Transverse colon (tissue), 4 donors: ENCODE measurements around the gene RHEB. TPM values are rescaled to one million over a fixed set of nuclear protein-coding genes. Genes with fewer than 3 reads are reported as not detected.

Experiments used
- DNase-seq: peaks from one replicate; pipeline ENCODE4 v3.0.0-alpha.2; 2019
- H3K27ac ChIP-seq, 4 donors: fragments of 200-600 bp; sonication (generic); 2 replicates each; pipeline ENCODE4 v1.5.1; 2016 to 2018; ENCODE audit warnings: inconsistent platforms in 4 of 4
- H3K27me3 ChIP-seq: fragments of 200-600 bp; sonication (generic); 2 replicates; pipeline ENCODE4 v1.5.1; 2017; ENCODE audit warnings: inconsistent platforms
- H3K36me3 ChIP-seq, 4 donors: fragments of 200-600 bp; sonication (generic); 2 replicates each; pipeline ENCODE4 v1.5.1; 2017 to 2019; ENCODE audit warnings: inconsistent platforms in 4 of 4
- H3K4me1 ChIP-seq, 4 donors: fragments of 200-600 bp; sonication (generic); 2 replicates each; pipeline ENCODE4 v1.5.1; 2017 to 2020; ENCODE audit warnings: inconsistent platforms in 4 of 4
- H3K4me3 ChIP-seq, 4 donors: fragments of 200-600 bp; sonication (generic); 1 replicate in 1 of 4; 2 replicates in 3 of 4; pipeline versions ENCODE4 v1.5.1 to v1.6.1; 2017 to 2019; ENCODE audit warnings: inconsistent platforms in 4 of 4
- H3K9me3 ChIP-seq, 2 donors: fragments of 200-600 bp; sonication (generic); 2 replicates each; pipeline ENCODE4 v1.5.1; 2017 to 2019; ENCODE audit warnings: inconsistent platforms in 2 of 2
- EP300 ChIP-seq: sonication (generic); formaldehyde crosslinking; IDR thresholded peaks from one replicate; pipeline ENCODE4 v1.6.1; 2017; ENCODE audit warnings: antibody characterized with exemption, low read depth
- POLR2A ChIP-seq: fragments of 450-650 bp; IDR thresholded peaks from one replicate; pipeline ENCODE4 v1.6.1; 2016; ENCODE audit warnings: antibody characterized with exemption, mild to moderate bottlenecking, moderate library complexity
- POLR2AphosphoS5 ChIP-seq, 3 donors: sonication (generic); formaldehyde crosslinking; IDR thresholded peaks; one replicate each; pipeline ENCODE4 v1.6.1; 2016; ENCODE audit warnings: antibody characterized with exemption in 3 of 3
- WGBS, 2 donors: methylation state at CpG; one replicate each; pipeline ENCODE4 v1.1.5; 2018; ENCODE audit warnings: low coverage in 1 of 2; 5-methylcytosine and 5-hydroxymethylcytosine counted together
- in situ Hi-C, 4 donors: fragments of 200-750 bp; cut with MboI; loops; one replicate each; pipeline versions ENCODE4 v1.15.0 to v1.15.1; 2017; ENCODE audit warnings: low sequenced_read_pairs in 3 of 4, low pct_ligation_motif_present in 1 of 4, low pct_unique_long_range_greater_than_20kb in 1 of 4
- intact Hi-C: fragments of 100-400 bp; cut with DNase I; formaldehyde crosslinking; loops from one replicate; pipeline ENCODE4 v1.15.1; 2023; ENCODE audit warnings: low total_unique reads
- total RNA-seq, 4 donors: library from RNA; depleted of rRNA; stranded (reverse); fragments of >200 nt; gene quantifications; one replicate each; pipeline ENCODE4 v1.1.0, GENCODE V29; 2016
- TF ChIP-seq, protein P1 (sequence below), 5 experiments: fragments of 200-600 bp in 3 of 5; fragments of 450-650 bp in 2 of 5; sonication (generic) in 3 of 5; IDR thresholded peaks; 1 replicate in 2 of 5; 2 replicates in 3 of 5; pipeline ENCODE4 v1.5.1; 2016 to 2017; ENCODE audit warnings: antibody characterized with exemption in 5 of 5, inconsistent platforms in 3 of 5, mild to moderate bottlenecking in 2 of 5, moderate library complexity in 1 of 5

Gene RHEB
- total RNA-seq, 4 donors from 2014 or later = 12.7 to 70.5 (median 42.8) TPM

DNA sequence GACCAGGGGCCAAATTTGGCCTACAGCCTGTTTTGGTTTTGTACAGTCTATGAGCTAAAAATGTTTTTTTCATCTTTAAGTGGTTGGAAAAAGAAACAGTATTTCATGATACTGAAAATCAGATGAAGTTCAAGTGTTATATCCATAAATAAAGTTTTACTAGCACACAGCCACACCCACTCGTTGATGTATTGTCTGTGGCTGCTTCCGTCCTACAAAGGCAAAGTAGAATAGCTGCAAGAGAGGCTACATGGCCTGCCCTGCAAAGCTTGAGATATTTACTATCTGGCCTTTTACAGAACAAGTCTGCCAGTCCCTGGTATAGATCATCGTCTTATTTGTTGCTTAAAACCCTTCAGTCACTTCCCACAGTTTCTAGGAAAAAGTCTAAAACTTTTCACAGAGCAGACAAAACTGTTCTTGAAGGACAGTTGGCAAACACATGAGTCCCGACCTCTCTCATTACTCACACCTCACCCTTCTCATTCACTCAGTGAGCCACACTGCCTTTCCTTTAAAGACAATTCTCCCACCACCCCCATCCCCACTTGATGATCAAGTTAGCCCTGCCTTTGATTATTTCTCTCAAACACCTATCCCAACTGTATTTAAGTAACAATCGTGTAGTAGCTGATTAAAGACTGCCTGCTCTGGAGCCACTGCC lies 9.9 kb downstream of the RHEB start:
- intact Hi-C loops (loop anchor here (10.0 kb wide), 1 partner anchor 115 kb away; no protein-coding TSS in a partner anchor), in situ Hi-C loops (no loop called here)
- Histone ChIP-seq H3K4me1 (peaks cover 0 to 57% (median 31%) of the 10 kb centered on the region in 4 donors), H3K27me3 (no peaks in the 10 kb centered on the region), H3K9me3 (no peaks in the 10 kb centered on the region), H3K27ac (peak overlapping the region; percentile 9 to 63 (median 28)), H3K36me3 (no peaks in the 10 kb centered on the region), H3K4me3 (no peak overlapping the region)
- TF ChIP-seq, protein P1, sequence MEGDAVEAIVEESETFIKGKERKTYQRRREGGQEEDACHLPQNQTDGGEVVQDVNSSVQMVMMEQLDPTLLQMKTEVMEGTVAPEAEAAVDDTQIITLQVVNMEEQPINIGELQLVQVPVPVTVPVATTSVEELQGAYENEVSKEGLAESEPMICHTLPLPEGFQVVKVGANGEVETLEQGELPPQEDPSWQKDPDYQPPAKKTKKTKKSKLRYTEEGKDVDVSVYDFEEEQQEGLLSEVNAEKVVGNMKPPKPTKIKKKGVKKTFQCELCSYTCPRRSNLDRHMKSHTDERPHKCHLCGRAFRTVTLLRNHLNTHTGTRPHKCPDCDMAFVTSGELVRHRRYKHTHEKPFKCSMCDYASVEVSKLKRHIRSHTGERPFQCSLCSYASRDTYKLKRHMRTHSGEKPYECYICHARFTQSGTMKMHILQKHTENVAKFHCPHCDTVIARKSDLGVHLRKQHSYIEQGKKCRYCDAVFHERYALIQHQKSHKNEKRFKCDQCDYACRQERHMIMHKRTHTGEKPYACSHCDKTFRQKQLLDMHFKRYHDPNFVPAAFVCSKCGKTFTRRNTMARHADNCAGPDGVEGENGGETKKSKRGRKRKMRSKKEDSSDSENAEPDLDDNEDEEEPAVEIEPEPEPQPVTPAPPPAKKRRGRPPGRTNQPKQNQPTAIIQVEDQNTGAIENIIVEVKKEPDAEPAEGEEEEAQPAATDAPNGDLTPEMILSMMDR (IDR thresholded peaks at IDR 0.05) = no peak
- TF ChIP-seq EP300 (no peak), POLR2A (no peak), POLR2AphosphoS5 (IDR thresholded peaks at IDR 0.05) (no peak)
- WGBS, 2 donors = 50 to 65% methylated on average over 4 to 5 of the region's 5 CpGs
- no peak for DNase-seq

DNA sequence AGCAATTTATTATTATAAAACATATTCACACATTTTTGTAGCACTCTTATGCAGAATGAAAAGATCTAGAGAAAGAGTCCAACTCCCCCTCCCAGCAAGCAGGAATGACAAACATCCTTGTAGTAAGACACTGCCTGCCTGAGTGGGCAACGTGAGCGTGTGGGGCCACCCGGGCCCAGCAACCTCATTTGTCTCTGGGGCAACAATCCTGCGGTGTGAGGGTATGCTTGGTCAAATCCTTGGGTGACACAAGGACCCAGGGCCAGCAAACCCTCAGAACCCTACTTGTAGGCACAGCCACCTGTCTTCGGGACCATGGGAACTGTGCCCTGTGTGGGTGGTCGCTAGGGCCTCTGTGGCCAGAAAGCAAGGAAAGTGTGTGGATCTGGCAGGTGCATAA lies 10.7 kb downstream of the RHEB start:
- Histone ChIP-seq H3K27me3 (no peaks in the 10 kb centered on the region), H3K27ac (peak overlapping the region in 3 of 4 donors; percentile 25 to 63 (median 30)), H3K9me3 (no peaks in the 10 kb centered on the region), H3K36me3 (no peaks in the 10 kb centered on the region), H3K4me3 (no peak overlapping the region), H3K4me1 (peaks cover 0 to 62% (median 31%) of the 10 kb centered on the region in 4 donors)
- 79 to 100% methylated on average over 1 to 6 of the region's 6 CpGs for WGBS, 2 donors
- in situ Hi-C loops (no loop called here), intact Hi-C loops (no loop called here)
- TF ChIP-seq POLR2AphosphoS5 (IDR thresholded peaks at IDR 0.05) = no peak
- TF ChIP-seq, protein P1 (IDR thresholded peaks at IDR 0.05) = no peak
- no peak for TF ChIP-seq EP300
- TF ChIP-seq POLR2A = no peak
- DNase-seq = no peak

DNA sequence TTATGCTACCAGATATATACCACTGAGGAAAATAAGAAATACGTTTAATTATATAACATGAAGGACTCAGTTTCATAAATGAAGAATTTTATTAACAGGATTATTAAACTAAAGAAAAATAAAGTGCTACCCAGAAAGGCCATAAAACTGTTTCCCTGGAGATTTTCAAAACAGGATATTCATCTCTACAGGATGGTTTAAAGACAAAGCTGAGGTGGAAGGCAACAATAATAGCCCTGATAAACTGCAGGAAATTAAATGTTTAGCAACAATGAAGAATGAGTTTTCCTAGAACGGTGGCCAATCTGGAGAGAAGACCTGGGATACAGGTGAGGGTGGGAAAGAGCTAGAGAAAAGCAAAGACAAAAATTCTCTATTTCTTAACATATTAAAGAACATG lies 11.9 kb downstream of the RHEB start:
- in situ Hi-C loops (no loop called here), intact Hi-C loops (no loop called here)
- WGBS, 2 donors = 48 to 76% methylated on average over 2 of the region's 2 CpGs
- TF ChIP-seq POLR2A = no peak
- TF ChIP-seq POLR2AphosphoS5 (IDR thresholded peaks at IDR 0.05) = no peak
- TF ChIP-seq, protein P1 (IDR thresholded peaks at IDR 0.05) = no peak
- TF ChIP-seq EP300 = no peak
- Histone ChIP-seq H3K9me3 (no peaks in the 10 kb centered on the region), H3K36me3 (no peaks in the 10 kb centered on the region), H3K27ac (peak overlapping the region in 2 of 4 donors; percentile 56 to 63), H3K27me3 (no peaks in the 10 kb centered on the region), H3K4me3 (no peak overlapping the region), H3K4me1 (peaks cover 4 to 65% (median 29%) of the 10 kb centered on the region in 4 donors)
- no peak for DNase-seq

DNA sequence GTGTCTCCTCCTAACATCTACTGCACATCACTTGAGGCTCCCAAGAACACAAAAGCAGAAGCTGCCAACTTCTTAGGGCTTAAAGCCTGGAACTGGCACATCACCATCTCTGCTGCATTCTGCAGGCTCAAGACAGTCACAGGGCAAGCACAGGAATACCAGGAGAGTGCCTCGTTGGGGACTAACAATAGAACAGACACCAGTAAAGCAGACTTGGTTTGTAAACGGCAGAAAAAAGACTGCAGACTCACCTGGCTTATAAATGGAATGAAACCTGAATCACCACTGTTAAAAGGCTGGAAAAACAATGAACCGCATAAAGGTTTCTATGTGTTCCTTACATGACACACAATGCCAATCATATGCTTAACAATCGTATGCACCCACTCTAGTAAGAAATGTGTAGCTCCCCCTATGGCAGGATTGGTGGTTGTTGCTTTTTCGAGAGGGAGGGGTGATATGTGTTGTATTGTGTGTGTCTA lies 12.8 kb downstream of the RHEB start:
- H3K4me1 ChIP-seq = peaks cover 4 to 57% (median 24%) of the 10 kb centered on the region in 4 donors
- TF ChIP-seq EP300 (no peak), POLR2AphosphoS5 (IDR thresholded peaks at IDR 0.05) (peak in 1 of 3 donors; percentile 9)
- TF ChIP-seq, protein P1 (IDR thresholded peaks at IDR 0.05) = no peak
- no peaks in the 10 kb centered on the region for H3K27me3 ChIP-seq
- WGBS, 2 donors = 59 to 64% methylated on average over 3 to 5 of the region's 5 CpGs
- intact Hi-C loops = no loop called here
- in situ Hi-C loops = no loop called here
- no peak for DNase-seq
- no peaks in the 10 kb centered on the region for H3K36me3 ChIP-seq
- no peak overlapping the region for H3K4me3 ChIP-seq
- peak overlapping the region; percentile 28 to 60 (median 50) for H3K27ac ChIP-seq
- no peaks in the 10 kb centered on the region for H3K9me3 ChIP-seq
